HEK293 (cell line): ENCODE results near the gene PARL.

Source experiments
- CTCF ChIA-PET: fragments of 350-600 bp; formaldehyde crosslinking; extraction: SDS; loops from one replicate; lab custom pipeline; 2021; ENCODE audit warnings: antibody characterized with exemption; lab: Yijun Ruan, JAX
- POLR2A ChIA-PET: fragments of 300-600 bp; formaldehyde crosslinking; extraction: SDS; loops from one replicate; lab custom pipeline; 2020; ENCODE audit warnings: antibody characterized with exemption, inconsistent platforms; lab: Yijun Ruan, JAX
- H3K27ac ChIP-seq: fragments of 200-500 bp; sonication (Bioruptor generic); 2 replicates; pipeline ENCODE4 v1.5.1; 2014; ENCODE audit warnings: low read depth, low read length, control low read depth, inconsistent platforms; ENCODE audit errors: extremely low read depth
- H3K36me3 ChIP-seq, 2 experiments: fragments of 200-500 bp in 1 of 2; sonication (Bioruptor generic) in 1 of 2; 1 replicate in 1 of 2; 2 replicates in 1 of 2; pipeline ENCODE4 v1.5.1; 2014 to 2017; ENCODE audit warnings: inconsistent platforms in 2 of 2, low read length in 2 of 2; ENCODE audit not compliant: control insufficient read depth in 2 of 2, insufficient read depth in 1 of 2
- H3K4me1 ChIP-seq: fragments of 200-500 bp; sonication (Bioruptor generic); 2 replicates; pipeline ENCODE4 v1.5.1; 2014; ENCODE audit warnings: mild to moderate bottlenecking, low read length, inconsistent platforms; ENCODE audit not compliant: control insufficient read depth, insufficient read depth
- H3K4me3 ChIP-seq: 2 replicates; pipeline ENCODE4 v1.5.1; 2011; ENCODE audit warnings: low read depth, mild to moderate bottlenecking, control low read depth, low read length, moderate library complexity
- H3K9me3 ChIP-seq: fragments of 200-500 bp; sonication (Bioruptor generic); 2 replicates; pipeline ENCODE4 v1.5.1; 2014; ENCODE audit warnings: low read depth, low read length, inconsistent platforms; ENCODE audit not compliant: control insufficient read depth, insufficient read depth
- BCL11A ChIP-seq: fragments of 450-650 bp; formaldehyde crosslinking; IDR thresholded peaks from 2 replicates; pipeline ENCODE4 v1.5.1; 2016; ENCODE audit warnings: low read depth, missing biosample characterization, missing genetic modification characterization
- GLIS2 ChIP-seq: fragments of 450-650 bp; formaldehyde crosslinking; IDR thresholded peaks from 2 replicates; pipeline ENCODE4 v1.5.1; 2016; ENCODE audit warnings: missing biosample characterization, missing genetic modification characterization
- KLF1 ChIP-seq: fragments of 450-650 bp; formaldehyde crosslinking; IDR thresholded peaks from 2 replicates; pipeline ENCODE4 v1.5.1; 2016; ENCODE audit warnings: missing biosample characterization, missing genetic modification characterization
- OSR2 ChIP-seq: fragments of 450-650 bp; formaldehyde crosslinking; IDR thresholded peaks from 2 replicates; pipeline ENCODE4 v1.5.1; 2016; ENCODE audit warnings: missing biosample characterization, missing genetic modification characterization
- PRDM2 ChIP-seq: fragments of 450-650 bp; formaldehyde crosslinking; IDR thresholded peaks from 2 replicates; pipeline ENCODE4 v1.5.1; 2016; ENCODE audit warnings: missing biosample characterization, missing genetic modification characterization, borderline replicate concordance
- REPIN1 ChIP-seq: fragments of 450-650 bp; formaldehyde crosslinking; IDR thresholded peaks from 2 replicates; pipeline ENCODE4 v1.5.1; 2017; ENCODE audit warnings: missing biosample characterization, missing genetic modification characterization, low read depth
- ZBTB1 ChIP-seq: fragments of 450-650 bp; formaldehyde crosslinking; IDR thresholded peaks from 2 replicates; pipeline ENCODE4 v1.5.1; 2016; ENCODE audit warnings: missing biosample characterization, missing genetic modification characterization
- ZNF133 ChIP-seq: fragments of 450-650 bp; formaldehyde crosslinking; IDR thresholded peaks from 2 replicates; pipeline ENCODE4 v1.5.1; 2016; ENCODE audit warnings: missing biosample characterization, missing genetic modification characterization
- ZNF140 ChIP-seq: fragments of 450-650 bp; formaldehyde crosslinking; IDR thresholded peaks from 2 replicates; pipeline ENCODE4 v1.5.1; 2016; ENCODE audit warnings: missing biosample characterization, missing genetic modification characterization
- ZNF302 ChIP-seq: fragments of 450-650 bp; formaldehyde crosslinking; IDR thresholded peaks from 2 replicates; pipeline ENCODE4 v1.5.1; 2016; ENCODE audit warnings: missing biosample characterization, missing genetic modification characterization, low read depth
- ZNF311 ChIP-seq: fragments of 450-650 bp; formaldehyde crosslinking; IDR thresholded peaks from 2 replicates; pipeline ENCODE4 v1.5.1; 2017; ENCODE audit warnings: missing biosample characterization, missing genetic modification characterization, borderline replicate concordance
- ZNF324 ChIP-seq: fragments of 450-650 bp; formaldehyde crosslinking; IDR thresholded peaks from 2 replicates; pipeline ENCODE4 v1.5.1; 2016; ENCODE audit warnings: missing biosample characterization, missing genetic modification characterization
- ZNF335 ChIP-seq: fragments of 450-650 bp; formaldehyde crosslinking; conservative IDR thresholded peaks from 2 replicates; pipeline ENCODE4 v1.5.1; 2016; ENCODE audit warnings: missing biosample characterization, missing genetic modification characterization
- ZNF394 ChIP-seq: fragments of 450-650 bp; formaldehyde crosslinking; IDR thresholded peaks from 2 replicates; pipeline ENCODE4 v1.5.1; 2016; ENCODE audit warnings: missing biosample characterization, missing genetic modification characterization, mild to moderate bottlenecking, moderate library complexity, borderline replicate concordance
- ZNF416 ChIP-seq: fragments of 450-650 bp; formaldehyde crosslinking; IDR thresholded peaks from 2 replicates; pipeline ENCODE4 v1.5.1; 2016; ENCODE audit warnings: missing biosample characterization, missing genetic modification characterization
- ZNF473 ChIP-seq: fragments of 450-650 bp; formaldehyde crosslinking; IDR thresholded peaks from 2 replicates; pipeline ENCODE4 v1.5.1; 2017; ENCODE audit warnings: missing biosample characterization, missing genetic modification characterization
- ZNF548 ChIP-seq: fragments of 450-650 bp; formaldehyde crosslinking; IDR thresholded peaks from 2 replicates; pipeline ENCODE4 v1.5.1; 2016; ENCODE audit warnings: missing biosample characterization, missing genetic modification characterization
- ZNF560 ChIP-seq: fragments of 450-650 bp; formaldehyde crosslinking; IDR thresholded peaks from 2 replicates; pipeline ENCODE4 v1.5.1; 2017; ENCODE audit warnings: missing biosample characterization, missing genetic modification characterization, borderline replicate concordance
- ZNF580 ChIP-seq: fragments of 450-650 bp; formaldehyde crosslinking; IDR thresholded peaks from 2 replicates; pipeline ENCODE4 v1.5.1; 2016; ENCODE audit warnings: missing biosample characterization, missing genetic modification characterization
- ZNF623 ChIP-seq: fragments of 450-650 bp; formaldehyde crosslinking; IDR thresholded peaks from 2 replicates; pipeline ENCODE4 v1.5.1; 2016; ENCODE audit warnings: missing biosample characterization, missing genetic modification characterization
- ZNF777 ChIP-seq: fragments of 450-650 bp; formaldehyde crosslinking; IDR thresholded peaks from 2 replicates; pipeline ENCODE4 v1.5.1; 2017; ENCODE audit warnings: missing biosample characterization, missing genetic modification characterization, borderline replicate concordance
- ZNF830 ChIP-seq: fragments of 450-650 bp; IDR thresholded peaks from 2 replicates; pipeline ENCODE4 v1.5.0; 2018; ENCODE audit warnings: missing biosample characterization, missing genetic modification characterization, low read depth, mild to moderate bottlenecking, moderate library complexity
- ZSCAN18 ChIP-seq: fragments of 450-650 bp; formaldehyde crosslinking; IDR thresholded peaks from 2 replicates; pipeline ENCODE4 v1.5.1; 2016; ENCODE audit warnings: missing biosample characterization, missing genetic modification characterization
- ZXDB ChIP-seq: fragments of 450-650 bp; formaldehyde crosslinking; IDR thresholded peaks from 2 replicates; pipeline ENCODE4 v1.5.1; 2016; ENCODE audit warnings: missing biosample characterization, missing genetic modification characterization
- TF ChIP-seq, protein P1 (sequence below): fragments of 450-650 bp; formaldehyde crosslinking; IDR thresholded peaks from 2 replicates; pipeline ENCODE4 v1.5.1; 2016; ENCODE audit warnings: missing biosample characterization, missing genetic modification characterization
- TF ChIP-seq, protein P2 (sequence below): fragments of 450-650 bp; formaldehyde crosslinking; IDR thresholded peaks from 2 replicates; pipeline ENCODE4 v1.5.1; 2016; ENCODE audit warnings: missing biosample characterization, missing genetic modification characterization, borderline replicate concordance
- TF ChIP-seq, protein P3 (sequence below): fragments of 450-650 bp; formaldehyde crosslinking; IDR thresholded peaks from 2 replicates; pipeline ENCODE4 v1.5.1; 2017; ENCODE audit warnings: missing biosample characterization, missing genetic modification characterization

PARL gene

DNA sequence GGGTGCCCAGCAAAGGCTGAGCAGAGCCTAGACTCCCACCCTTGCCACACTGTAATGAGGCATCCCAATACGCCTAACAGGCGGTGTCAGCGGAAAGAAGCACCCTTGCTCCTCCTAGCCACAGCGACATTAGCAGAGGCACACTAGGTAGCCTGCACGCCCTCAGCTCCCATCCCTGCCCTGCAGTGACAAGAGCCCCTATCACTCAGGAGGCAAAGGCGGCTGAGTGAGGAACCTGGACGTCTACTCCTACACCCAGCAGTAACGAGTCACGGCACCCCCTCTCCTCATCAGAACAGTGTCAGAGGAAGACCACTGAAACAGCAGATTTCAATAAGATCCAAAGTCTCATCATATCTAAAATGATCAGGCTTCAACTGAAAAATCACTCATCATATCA is 47.3 kb downstream of the PARL start (continued):
- no peak for TF ChIP-seq PRDM2 (tag by site-specific recombination)
- TF ChIP-seq, protein P1, sequence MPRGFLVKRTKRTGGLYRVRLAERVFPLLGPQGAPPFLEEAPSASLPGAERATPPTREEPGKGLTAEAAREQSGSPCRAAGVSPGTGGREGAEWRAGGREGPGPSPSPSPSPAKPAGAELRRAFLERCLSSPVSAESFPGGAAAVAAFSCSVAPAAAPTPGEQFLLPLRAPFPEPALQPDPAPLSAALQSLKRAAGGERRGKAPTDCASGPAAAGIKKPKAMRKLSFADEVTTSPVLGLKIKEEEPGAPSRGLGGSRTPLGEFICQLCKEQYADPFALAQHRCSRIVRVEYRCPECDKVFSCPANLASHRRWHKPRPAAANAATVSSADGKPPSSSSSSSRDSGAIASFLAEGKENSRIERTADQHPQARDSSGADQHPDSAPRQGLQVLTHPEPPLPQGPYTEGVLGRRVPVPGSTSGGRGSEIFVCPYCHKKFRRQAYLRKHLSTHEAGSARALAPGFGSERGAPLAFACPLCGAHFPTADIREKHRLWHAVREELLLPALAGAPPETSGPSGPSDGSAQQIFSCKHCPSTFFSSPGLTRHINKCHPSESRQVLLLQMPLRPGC (tag by site-specific recombination) = no peak
- TF ChIP-seq BCL11A = no peak
- no peak for TF ChIP-seq ZNF394
- TF ChIP-seq ZBTB1 = no peak
- TF ChIP-seq ZNF416 (tag by site-specific recombination) = no peak
- no peak for TF ChIP-seq KLF1 (tag by site-specific recombination)
- TF ChIP-seq ZNF830 (tag by site-specific recombination) = no peak
- no peak for TF ChIP-seq ZSCAN18 (tag by site-specific recombination)
- no peak for TF ChIP-seq ZNF302
- TF ChIP-seq ZNF777 (tag by site-specific recombination) = no peak
- no peak for TF ChIP-seq ZNF140 (tag by site-specific recombination)

GRCh38 chr3:183833516-183833915 is 51.2 kb downstream of the PARL start:
- ChIA-PET POLR2A (no interaction called here), CTCF (no interaction called here)
- Histone ChIP-seq H3K27ac (no peak overlapping the region), H3K9me3 (no peaks in the 10 kb centered on the region), H3K4me3 (no peak overlapping the region), H3K4me1 (no peaks in the 10 kb centered on the region), H3K36me3 (peaks cover 3 to 55% of the 10 kb centered on the region in 2 experiments; a peak in 2 of 3 replicates)
- TF ChIP-seq OSR2 (no peak), ZNF133 (tag by site-specific recombination) (no peak), ZNF311 (tag by site-specific recombination) (no peak), ZNF473 (tag by site-specific recombination) (no peak), ZNF335 (no peak), ZNF623 (tag by site-specific recombination) (no peak), ZNF324 (tag by site-specific recombination) (no peak), REPIN1 (tag by site-specific recombination) (no peak), ZXDB (tag by site-specific recombination) (no peak), ZNF560 (no peak), ZNF548 (tag by site-specific recombination) (no peak), ZNF580 (tag by site-specific recombination) (no peak), GLIS2 (tag by site-specific recombination) (no peak)
- TF ChIP-seq, protein P2, sequence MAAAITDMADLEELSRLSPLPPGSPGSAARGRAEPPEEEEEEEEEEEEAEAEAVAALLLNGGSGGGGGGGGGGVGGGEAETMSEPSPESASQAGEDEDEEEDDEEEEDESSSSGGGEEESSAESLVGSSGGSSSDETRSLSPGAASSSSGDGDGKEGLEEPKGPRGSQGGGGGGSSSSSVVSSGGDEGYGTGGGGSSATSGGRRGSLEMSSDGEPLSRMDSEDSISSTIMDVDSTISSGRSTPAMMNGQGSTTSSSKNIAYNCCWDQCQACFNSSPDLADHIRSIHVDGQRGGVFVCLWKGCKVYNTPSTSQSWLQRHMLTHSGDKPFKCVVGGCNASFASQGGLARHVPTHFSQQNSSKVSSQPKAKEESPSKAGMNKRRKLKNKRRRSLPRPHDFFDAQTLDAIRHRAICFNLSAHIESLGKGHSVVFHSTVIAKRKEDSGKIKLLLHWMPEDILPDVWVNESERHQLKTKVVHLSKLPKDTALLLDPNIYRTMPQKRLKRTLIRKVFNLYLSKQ = no peak
- TF ChIP-seq, protein P3, sequence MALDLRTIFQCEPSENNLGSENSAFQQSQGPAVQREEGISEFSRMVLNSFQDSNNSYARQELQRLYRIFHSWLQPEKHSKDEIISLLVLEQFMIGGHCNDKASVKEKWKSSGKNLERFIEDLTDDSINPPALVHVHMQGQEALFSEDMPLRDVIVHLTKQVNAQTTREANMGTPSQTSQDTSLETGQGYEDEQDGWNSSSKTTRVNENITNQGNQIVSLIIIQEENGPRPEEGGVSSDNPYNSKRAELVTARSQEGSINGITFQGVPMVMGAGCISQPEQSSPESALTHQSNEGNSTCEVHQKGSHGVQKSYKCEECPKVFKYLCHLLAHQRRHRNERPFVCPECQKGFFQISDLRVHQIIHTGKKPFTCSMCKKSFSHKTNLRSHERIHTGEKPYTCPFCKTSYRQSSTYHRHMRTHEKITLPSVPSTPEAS (tag by site-specific recombination) = no peak
